ENCODE measurements around the gene AP5Z1.
"Not testable (repeated sequence)": the region's sequence is repeated elsewhere in the genome, so short reads cannot be mapped to it uniquely, and the experiment has no call there.

Gene AP5Z1

GRCh38 chr7:4791101-4791737 lies 15.8 kb downstream of the AP5Z1 start:
- H3K27ac ChIP-seq, result no peak overlapping the region
- TF ChIP-seq ZFX (IDR thresholded peaks at IDR 0.05), result no peak
- TF ChIP-seq CTCF (conservative IDR thresholded peaks at IDR 0.05), result no peak

DNA sequence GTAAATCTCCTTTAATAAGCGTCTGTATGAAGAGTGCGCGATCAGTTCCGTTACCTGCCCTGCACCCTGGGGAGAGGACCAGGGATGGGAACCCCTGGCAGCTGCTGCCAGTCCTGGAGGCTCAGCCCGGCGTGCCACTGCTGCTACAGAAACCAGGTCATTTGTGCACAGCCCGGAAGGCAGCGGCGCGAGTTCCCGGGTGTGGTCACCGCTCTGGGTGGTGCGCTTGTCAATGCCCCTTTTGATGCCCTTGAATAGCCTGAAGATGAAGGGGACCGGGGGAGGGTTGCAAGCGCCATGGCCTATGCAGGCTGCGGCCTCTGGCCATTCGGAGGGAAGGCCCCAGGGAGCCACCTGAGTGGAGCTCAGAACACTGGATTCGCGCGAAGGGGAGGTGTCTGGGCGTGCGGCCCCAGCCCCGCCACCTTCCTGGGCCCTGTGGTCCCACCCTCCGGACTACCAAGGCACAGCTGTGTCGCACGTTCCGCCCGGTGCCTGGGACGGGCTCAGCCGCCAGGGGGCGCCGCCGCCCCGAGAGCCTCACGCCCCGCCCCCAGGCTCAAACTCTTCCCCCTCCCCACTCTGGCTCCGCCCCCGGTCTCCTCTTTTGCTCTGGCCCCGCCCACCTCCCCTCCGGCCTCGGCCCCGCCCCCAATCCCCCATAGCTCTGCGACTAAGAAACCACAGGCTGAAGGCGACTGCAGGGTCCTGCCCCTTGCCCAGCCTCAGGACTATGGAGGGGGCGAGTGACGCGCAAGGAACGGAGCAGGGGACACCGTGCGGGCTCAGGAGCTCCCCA lies 16.5 kb downstream of the AP5Z1 start:
- no peak overlapping the region for H3K27ac ChIP-seq
- TF ChIP-seq CTCF (conservative IDR thresholded peaks at IDR 0.05) (no peak; the same call in 1 of the 2 replicates), ZFX (IDR thresholded peaks at IDR 0.05) (no peak)

DNA sequence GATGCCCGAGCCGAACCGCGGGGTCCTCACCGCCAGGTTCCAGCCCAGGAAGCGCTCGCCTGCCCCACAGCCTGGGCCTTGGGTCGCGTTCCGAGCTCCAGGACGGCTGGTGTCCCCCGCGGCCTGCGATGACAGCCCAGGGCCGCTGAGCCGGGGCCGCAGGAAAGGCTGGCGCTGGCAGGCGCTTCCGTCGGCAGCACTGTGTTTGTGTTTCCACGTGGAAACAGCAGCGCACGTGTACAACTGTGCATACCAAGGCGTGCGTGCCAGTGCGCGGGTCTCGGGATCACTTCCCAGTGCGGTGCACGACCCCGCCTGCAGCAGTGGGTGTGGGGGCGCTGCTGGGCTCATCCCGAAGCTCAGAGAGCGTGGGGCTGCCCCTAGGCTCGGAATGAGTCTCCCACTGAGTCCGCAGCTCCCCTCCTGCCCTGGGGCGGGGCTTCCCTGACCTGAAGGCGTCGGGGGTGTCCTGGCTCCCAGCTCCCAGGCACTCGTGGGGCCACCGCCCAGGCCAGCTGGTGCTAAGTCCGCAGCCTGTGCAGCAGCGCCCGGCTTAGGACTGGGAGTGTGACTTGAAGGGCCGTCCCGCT lies 17.2 kb downstream of the AP5Z1 start:
- H3K27ac ChIP-seq, result no peak overlapping the region

DNA sequence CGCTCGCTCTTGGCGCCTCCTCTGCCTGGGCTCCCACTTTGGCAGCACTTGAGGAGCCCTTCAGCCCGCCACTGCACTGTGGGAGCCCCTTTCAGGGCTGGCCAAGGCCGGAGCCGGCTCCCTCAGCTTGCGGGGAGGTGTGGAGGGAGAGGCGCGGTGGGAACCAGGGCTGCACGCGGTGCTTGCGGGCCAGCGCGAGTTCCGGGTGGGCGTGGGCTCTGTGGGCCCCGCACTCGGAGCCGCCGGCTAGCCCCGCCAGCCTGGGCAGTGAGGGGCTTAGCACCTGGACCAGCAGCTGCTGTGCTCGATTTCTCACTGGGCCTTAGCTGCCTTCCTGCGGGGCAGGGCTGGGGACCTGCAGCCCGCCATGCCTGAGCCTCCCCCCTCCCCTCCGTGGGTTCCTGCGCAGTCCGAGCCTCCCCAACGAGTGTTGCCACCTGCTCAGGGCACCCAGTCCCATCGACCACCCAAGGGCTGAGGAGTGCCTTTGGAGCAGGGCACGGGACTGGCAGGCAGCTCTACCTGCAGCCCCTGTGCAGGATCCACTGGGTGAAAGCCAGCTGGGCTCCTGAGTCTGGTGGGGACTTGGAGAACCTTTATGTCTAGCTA lies 18.1 kb downstream of the AP5Z1 start:
- not testable (repeated sequence) for H3K27ac ChIP-seq

More for the DNA sequence above, 17.2 kb downstream of the AP5Z1 start:
- TF ChIP-seq CTCF (conservative IDR thresholded peaks at IDR 0.05) (no peak), ZFX (IDR thresholded peaks at IDR 0.05) (no peak)

GRCh38 chr7:4794171-4794570 lies 18.7 kb downstream of the AP5Z1 start:
- H3K27ac ChIP-seq, result not testable (repeated sequence)

DNA sequence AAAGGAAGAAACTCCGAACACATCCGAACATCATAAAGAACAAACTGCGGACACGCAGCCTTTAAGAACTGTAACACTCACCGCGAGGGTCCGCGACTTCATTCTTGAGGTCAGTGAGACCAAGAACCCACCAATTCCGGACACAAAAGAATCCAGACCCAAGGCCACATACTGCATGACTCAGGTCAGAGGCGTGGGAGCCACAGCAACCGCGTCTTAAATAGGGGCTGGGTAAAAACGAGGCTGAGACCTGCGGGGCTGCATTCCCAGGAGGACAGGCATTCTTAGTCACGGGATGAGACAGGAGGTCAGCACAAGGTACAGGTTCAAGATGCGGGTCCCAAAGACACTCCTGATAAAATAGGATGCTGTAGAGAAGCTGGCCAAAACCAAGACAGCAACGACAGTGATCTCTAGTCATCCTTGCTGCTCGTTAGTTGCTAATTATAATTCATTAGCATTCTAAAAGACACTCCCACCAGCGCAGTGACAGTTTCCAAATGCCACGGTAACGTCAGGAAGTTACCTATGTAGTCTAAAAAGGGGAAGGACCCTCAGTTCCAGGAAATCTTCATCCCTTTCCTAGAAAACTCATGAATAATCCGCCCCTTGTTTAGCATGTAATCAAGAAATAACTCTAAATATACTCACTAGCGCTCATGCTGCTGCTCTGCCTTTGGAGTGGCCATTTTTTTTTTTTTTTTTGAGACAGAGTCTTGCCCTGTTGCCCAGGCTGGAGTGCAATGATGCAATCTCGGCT lies 19.3 kb downstream of the AP5Z1 start:
- H3K27ac ChIP-seq, result no peak overlapping the region
- no peak for TF ChIP-seq CTCF (conservative IDR thresholded peaks at IDR 0.05)

DNA sequence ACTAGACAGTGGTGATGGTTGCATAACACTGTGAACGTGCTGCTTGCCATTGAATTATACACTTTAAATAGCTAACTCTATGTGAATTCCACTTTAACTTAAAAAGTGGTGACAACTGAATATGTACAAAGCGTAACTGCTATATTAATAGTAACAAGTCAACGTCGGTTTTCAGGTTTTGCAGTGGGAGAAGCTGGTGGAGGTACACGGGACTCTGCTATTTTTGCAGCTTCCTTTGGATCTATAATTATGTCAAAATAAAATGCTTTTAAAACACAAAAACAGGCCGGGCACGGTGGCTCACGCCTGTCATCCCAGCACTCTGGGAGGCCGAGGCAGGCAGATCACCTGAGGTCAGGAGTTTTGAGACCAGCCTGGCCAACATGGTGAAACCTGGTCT lies 21.0 kb downstream of the AP5Z1 start:
- TF ChIP-seq ZFX (IDR thresholded peaks at IDR 0.05) (no peak), CTCF (conservative IDR thresholded peaks at IDR 0.05) (no peak)
- no peak overlapping the region for H3K27ac ChIP-seq

Measured in C4-2B (cell line).